Measurements from ENCODE around the gene CCDC60.
"Not testable (repeated sequence)": the region's sequence is repeated elsewhere in the genome, so short reads cannot be mapped to it uniquely, and the experiment has no call there.

CCDC60 gene

DNA sequence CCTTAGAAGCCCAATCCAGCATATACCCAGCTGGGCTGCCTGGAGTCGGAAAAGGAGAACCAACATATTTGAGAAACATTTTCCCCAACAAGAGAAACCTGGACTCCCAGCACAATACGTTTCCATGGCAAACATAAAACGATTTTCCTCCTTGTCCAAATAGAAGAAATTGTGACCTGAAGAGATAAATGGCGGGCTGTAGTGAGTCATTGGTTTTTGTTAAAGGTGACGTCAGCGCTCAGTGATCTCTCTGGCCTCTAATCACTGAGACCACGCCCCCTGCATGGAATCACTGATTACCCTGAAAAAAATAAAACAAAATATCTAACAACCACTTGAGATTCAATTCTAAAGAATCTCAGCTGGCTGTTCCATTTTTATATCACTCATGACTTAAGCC, 6.0 kb downstream of the CCDC60 start:
- Histone ChIP-seq H3K9ac (ENCODE audit: low read depth, low read length) (no peak overlapping the region), H3K4me1 (ENCODE audit: insufficient read depth, low read length) (peaks cover 5% of the 10 kb centered on the region; the same call in 1 of the 2 replicates), H3K9me3 (ENCODE audit: insufficient read depth, low read depth, low read length) (no peaks in the 10 kb centered on the region), H3K27me3 (ENCODE audit: insufficient read depth, low read length) (peaks cover 57% of the 10 kb centered on the region), H3K27ac (ENCODE audit: low read length) (no peak overlapping the region), H3K36me3 (ENCODE audit: insufficient read depth, low read depth, low read length) (no peaks in the 10 kb centered on the region), H3K4me3 (ENCODE audit: low read length) (no peak overlapping the region)

DNA sequence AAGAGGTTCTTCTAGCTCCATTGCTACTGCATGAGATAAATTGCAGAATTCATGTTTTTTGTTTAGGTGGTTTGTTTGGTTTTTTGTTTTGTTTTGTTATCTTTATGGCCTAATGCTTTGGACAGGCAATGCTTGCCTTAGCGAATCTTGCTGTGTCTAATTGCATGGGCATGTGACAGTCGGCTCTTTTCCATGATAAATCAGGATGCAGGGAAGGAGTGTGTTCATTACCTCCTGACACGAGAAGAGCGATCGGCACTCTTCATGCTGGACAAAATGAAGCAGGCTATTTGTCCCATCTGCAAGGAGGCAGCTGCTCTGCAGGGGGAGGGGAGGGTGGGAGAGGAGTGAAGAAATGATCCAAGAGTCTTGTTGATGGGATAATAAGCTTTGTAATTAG, 6.5 kb downstream of the CCDC60 start:
- no peak overlapping the region for H3K27ac ChIP-seq (ENCODE audit: low read length)
- peaks cover 5% of the 10 kb centered on the region; the same call in 1 of the 2 replicates for H3K4me1 ChIP-seq (ENCODE audit: insufficient read depth, low read length)
- no peak overlapping the region for H3K4me3 ChIP-seq (ENCODE audit: low read length)
- H3K27me3 ChIP-seq (ENCODE audit: insufficient read depth, low read length) = peaks cover 55% of the 10 kb centered on the region
- H3K9ac ChIP-seq (ENCODE audit: low read depth, low read length) = no peak overlapping the region
- H3K36me3 ChIP-seq (ENCODE audit: insufficient read depth, low read depth, low read length) = no peaks in the 10 kb centered on the region
- no peaks in the 10 kb centered on the region for H3K9me3 ChIP-seq (ENCODE audit: insufficient read depth, low read depth, low read length)

DNA sequence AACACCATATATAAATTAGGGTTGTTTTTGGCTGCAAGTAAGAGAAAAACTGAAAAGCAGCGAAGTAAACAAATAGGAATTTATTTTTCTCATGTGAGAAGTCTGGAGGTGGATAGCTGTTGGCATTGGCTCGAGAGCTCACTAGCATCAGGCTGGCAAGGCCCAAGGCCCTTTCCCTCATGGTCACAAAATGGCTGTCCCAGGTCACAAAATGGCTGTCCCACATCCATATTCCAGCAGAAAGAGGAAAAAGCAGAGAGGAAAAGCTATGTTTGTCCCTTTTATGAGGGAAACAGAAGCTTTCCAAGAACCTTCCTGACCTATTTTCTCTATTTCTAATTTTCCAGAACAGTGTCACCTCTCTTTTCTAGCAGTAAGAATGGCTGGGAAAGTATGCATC, 7.5 kb downstream of the CCDC60 start:
- Histone ChIP-seq H3K27me3 (ENCODE audit: insufficient read depth, low read length) (peaks cover 45% of the 10 kb centered on the region), H3K4me3 (ENCODE audit: low read length) (no peak overlapping the region), H3K27ac (ENCODE audit: low read length) (no peak overlapping the region), H3K36me3 (ENCODE audit: insufficient read depth, low read depth, low read length) (no peaks in the 10 kb centered on the region), H3K9ac (ENCODE audit: low read depth, low read length) (no peak overlapping the region), H3K9me3 (ENCODE audit: insufficient read depth, low read depth, low read length) (no peaks in the 10 kb centered on the region), H3K4me1 (ENCODE audit: insufficient read depth, low read length) (peaks cover 5% of the 10 kb centered on the region; the same call in 1 of the 2 replicates)

- Histone ChIP-seq H3K9ac (ENCODE audit: low read depth, low read length) (no peak overlapping the region), H3K27ac (ENCODE audit: low read length) (no peak overlapping the region), H3K36me3 (ENCODE audit: insufficient read depth, low read depth, low read length) (no peaks in the 10 kb centered on the region), H3K4me3 (ENCODE audit: low read length) (no peak overlapping the region), H3K27me3 (ENCODE audit: insufficient read depth, low read length) (peaks cover 34% of the 10 kb centered on the region), H3K9me3 (ENCODE audit: insufficient read depth, low read depth, low read length) (no peaks in the 10 kb centered on the region), H3K4me1 (ENCODE audit: insufficient read depth, low read length) (peaks cover 5% of the 10 kb centered on the region; the same call in 1 of the 2 replicates)
These were observed 8.6 kb downstream of the CCDC60 start for GRCh38 chr12:119343130-119343529.

DNA sequence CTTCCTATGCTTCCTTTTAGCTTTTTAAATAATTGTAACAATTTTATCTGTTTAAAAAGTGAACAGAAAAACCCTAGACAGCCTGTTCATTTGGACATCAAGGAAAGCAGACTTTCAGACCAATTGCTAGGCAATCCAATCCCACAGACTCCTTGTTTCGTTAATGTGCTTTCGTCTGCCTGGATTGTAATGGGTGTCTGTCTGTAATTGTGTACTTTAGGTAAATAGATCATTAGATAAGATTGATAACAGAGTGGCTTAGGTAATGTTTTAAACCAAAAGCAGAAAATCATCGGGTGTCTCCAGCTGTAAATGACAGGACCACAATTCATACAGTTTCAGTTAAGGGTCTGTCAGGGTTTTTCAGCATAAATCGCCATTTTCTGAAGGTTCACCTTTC, 19.6 kb downstream of the CCDC60 start:
- H3K9me3 ChIP-seq (ENCODE audit: insufficient read depth, low read depth, low read length) = peaks cover 15% of the 10 kb centered on the region
- no peak overlapping the region for H3K4me3 ChIP-seq (ENCODE audit: low read length)
- no peaks in the 10 kb centered on the region for H3K36me3 ChIP-seq (ENCODE audit: insufficient read depth, low read depth, low read length)

GRCh38 chr12:119360366-119360765, 25.8 kb downstream of the CCDC60 start:
- H3K36me3 ChIP-seq (ENCODE audit: insufficient read depth, low read depth, low read length); H3K9ac ChIP-seq (ENCODE audit: low read depth, low read length); H3K27me3 ChIP-seq (ENCODE audit: insufficient read depth, low read length); H3K4me3 ChIP-seq (ENCODE audit: low read length); H3K27ac ChIP-seq (ENCODE audit: low read length): not testable (repeated sequence)
- Histone ChIP-seq H3K9me3 (ENCODE audit: insufficient read depth, low read depth, low read length) (peaks cover 16% of the 10 kb centered on the region), H3K4me1 (ENCODE audit: insufficient read depth, low read length) (peaks cover 19% of the 10 kb centered on the region; the same call in 1 of the 2 replicates)

More for the DNA sequence above, 19.6 kb downstream of the CCDC60 start:
- Histone ChIP-seq H3K27ac (ENCODE audit: low read length) (no peak overlapping the region), H3K4me1 (ENCODE audit: insufficient read depth, low read length) (no peaks in the 10 kb centered on the region), H3K27me3 (ENCODE audit: insufficient read depth, low read length) (no peaks in the 10 kb centered on the region), H3K9ac (ENCODE audit: low read depth, low read length) (no peak overlapping the region)

GRCh38 chr12:119363037-119363436, 28.5 kb downstream of the CCDC60 start:
- H3K9ac ChIP-seq (ENCODE audit: low read depth, low read length) = peak overlapping the region; percentile 23; the same call in 1 of the 2 replicates
- peak overlapping the region; percentile 82 for H3K27ac ChIP-seq (ENCODE audit: low read length)
- H3K36me3 ChIP-seq (ENCODE audit: insufficient read depth, low read depth, low read length) = no peaks in the 10 kb centered on the region
- H3K27me3 ChIP-seq (ENCODE audit: insufficient read depth, low read length) = no peaks in the 10 kb centered on the region
- no peak overlapping the region for H3K4me3 ChIP-seq (ENCODE audit: low read length)
- H3K9me3 ChIP-seq (ENCODE audit: insufficient read depth, low read depth, low read length) = peaks cover 9% of the 10 kb centered on the region; the same call in 1 of the 2 replicates
- H3K4me1 ChIP-seq (ENCODE audit: insufficient read depth, low read length) = peaks cover 24% of the 10 kb centered on the region; the same call in 1 of the 2 replicates

- no peaks in the 10 kb centered on the region for H3K27me3 ChIP-seq (ENCODE audit: insufficient read depth, low read length)
- H3K4me3 ChIP-seq (ENCODE audit: low read length) = peak overlapping the region; percentile 28; the same call in 1 of the 2 replicates
- peak overlapping the region; percentile 66; the same call in 1 of the 2 replicates for H3K9ac ChIP-seq (ENCODE audit: low read depth, low read length)
- H3K4me1 ChIP-seq (ENCODE audit: insufficient read depth, low read length) = peaks cover 26% of the 10 kb centered on the region; the same call in 1 of the 2 replicates
- H3K9me3 ChIP-seq (ENCODE audit: insufficient read depth, low read depth, low read length) = peaks cover 9% of the 10 kb centered on the region; the same call in 1 of the 2 replicates
- H3K36me3 ChIP-seq (ENCODE audit: insufficient read depth, low read depth, low read length) = no peaks in the 10 kb centered on the region
- peak overlapping the region; percentile 92 for H3K27ac ChIP-seq (ENCODE audit: low read length)
These were observed 29.0 kb downstream of the CCDC60 start for GRCh38 chr12:119363490-119363889.

GRCh38 chr12:119365451-119365850, 30.9 kb downstream of the CCDC60 start:
- H3K27ac ChIP-seq (ENCODE audit: low read length) = no peak overlapping the region
- peaks cover 42% of the 10 kb centered on the region; the same call in 1 of the 2 replicates for H3K4me1 ChIP-seq (ENCODE audit: insufficient read depth, low read length)
- H3K9ac ChIP-seq (ENCODE audit: low read depth, low read length) = no peak overlapping the region
- H3K9me3 ChIP-seq (ENCODE audit: insufficient read depth, low read depth, low read length) = peaks cover 9% of the 10 kb centered on the region; the same call in 1 of the 2 replicates
- H3K27me3 ChIP-seq (ENCODE audit: insufficient read depth, low read length) = no peaks in the 10 kb centered on the region
- no peak overlapping the region for H3K4me3 ChIP-seq (ENCODE audit: low read length)
- H3K36me3 ChIP-seq (ENCODE audit: insufficient read depth, low read depth, low read length) = no peaks in the 10 kb centered on the region

GRCh38 chr12:119366007-119366406, 31.5 kb downstream of the CCDC60 start:
- Histone ChIP-seq H3K9ac (ENCODE audit: low read depth, low read length) (no peak overlapping the region), H3K4me3 (ENCODE audit: low read length) (no peak overlapping the region), H3K27ac (ENCODE audit: low read length) (no peak overlapping the region), H3K36me3 (ENCODE audit: insufficient read depth, low read depth, low read length) (no peaks in the 10 kb centered on the region), H3K4me1 (ENCODE audit: insufficient read depth, low read length) (peaks cover 42% of the 10 kb centered on the region; the same call in 1 of the 2 replicates), H3K27me3 (ENCODE audit: insufficient read depth, low read length) (no peaks in the 10 kb centered on the region), H3K9me3 (ENCODE audit: insufficient read depth, low read depth, low read length) (peaks cover 9% of the 10 kb centered on the region; the same call in 1 of the 2 replicates)

GRCh38 chr12:119369161-119369560, 34.6 kb downstream of the CCDC60 start:
- no peaks in the 10 kb centered on the region for H3K27me3 ChIP-seq (ENCODE audit: insufficient read depth, low read length)
- no peak overlapping the region for H3K27ac ChIP-seq (ENCODE audit: low read length)
- H3K9ac ChIP-seq (ENCODE audit: low read depth, low read length) = 0 out of 2 replicates have a peak overlapping the region, but pooled peaks have one; percentile 39
- H3K9me3 ChIP-seq (ENCODE audit: insufficient read depth, low read depth, low read length) = no peaks in the 10 kb centered on the region
- no peaks in the 10 kb centered on the region for H3K36me3 ChIP-seq (ENCODE audit: insufficient read depth, low read depth, low read length)
- H3K4me1 ChIP-seq (ENCODE audit: insufficient read depth, low read length) = peaks cover 30% of the 10 kb centered on the region; the same call in 1 of the 2 replicates
- no peak overlapping the region for H3K4me3 ChIP-seq (ENCODE audit: low read length)

- Histone ChIP-seq H3K27ac (ENCODE audit: low read length) (no peak overlapping the region), H3K9ac (ENCODE audit: low read depth, low read length) (no peak overlapping the region), H3K9me3 (ENCODE audit: insufficient read depth, low read depth, low read length) (no peaks in the 10 kb centered on the region), H3K27me3 (ENCODE audit: insufficient read depth, low read length) (no peaks in the 10 kb centered on the region), H3K4me1 (ENCODE audit: insufficient read depth, low read length) (peaks cover 24% of the 10 kb centered on the region; the same call in 1 of the 2 replicates), H3K4me3 (ENCODE audit: low read length) (no peak overlapping the region), H3K36me3 (ENCODE audit: insufficient read depth, low read depth, low read length) (no peaks in the 10 kb centered on the region)
These were observed 35.5 kb downstream of the CCDC60 start for GRCh38 chr12:119369907-119370546.

Data from iPS-20b (cell line).